ENCODE data around the gene PPCDC.
"Not testable (repeated sequence)": the region's sequence is repeated elsewhere in the genome, so short reads cannot be mapped to it uniquely, and the experiment has no call there.

Gene PPCDC

GRCh38 chr15:75065851-75066509 is 42.6 kb downstream of the PPCDC start:
- H3K36me3 Mint-ChIP-seq, result peaks cover 4% of the 10 kb centered on the region
- H3K4me3 Mint-ChIP-seq, result no peak overlapping the region
- H3K27me3 Mint-ChIP-seq, result peaks cover 3% of the 10 kb centered on the region
- no peak overlapping the region for H3K27ac Mint-ChIP-seq
- H3K9me3 Mint-ChIP-seq, result no peaks in the 10 kb centered on the region
- H3K4me1 Mint-ChIP-seq, result peaks cover 27% of the 10 kb centered on the region

- Mint-ChIP-seq H3K4me3 (no peak overlapping the region), H3K4me1 (peaks cover 27% of the 10 kb centered on the region), H3K27ac (no peak overlapping the region), H3K36me3 (peaks cover 4% of the 10 kb centered on the region), H3K9me3 (no peaks in the 10 kb centered on the region), H3K27me3 (peaks cover 3% of the 10 kb centered on the region)
Measured at GRCh38 chr15:75067123-75067830, 43.9 kb downstream of the PPCDC start.

GRCh38 chr15:75068748-75069147 is 45.4 kb downstream of the PPCDC start:
- Mint-ChIP-seq H3K36me3 (peaks cover 4% of the 10 kb centered on the region), H3K4me3 (no peak overlapping the region), H3K27me3 (peaks cover 3% of the 10 kb centered on the region), H3K27ac (no peak overlapping the region), H3K9me3 (no peaks in the 10 kb centered on the region), H3K4me1 (peaks cover 27% of the 10 kb centered on the region)

GRCh38 chr15:75069301-75069925 is 46.0 kb downstream of the PPCDC start:
- H3K4me1 Mint-ChIP-seq, result peaks cover 27% of the 10 kb centered on the region
- no peak overlapping the region for H3K27ac Mint-ChIP-seq
- peaks cover 4% of the 10 kb centered on the region for H3K36me3 Mint-ChIP-seq
- no peaks in the 10 kb centered on the region for H3K9me3 Mint-ChIP-seq
- H3K4me3 Mint-ChIP-seq, result no peak overlapping the region
- peaks cover 3% of the 10 kb centered on the region for H3K27me3 Mint-ChIP-seq

- H3K36me3 Mint-ChIP-seq, result peaks cover 7% of the 10 kb centered on the region
- H3K4me3 Mint-ChIP-seq, result no peak overlapping the region
- H3K9me3 Mint-ChIP-seq, result peaks cover 5% of the 10 kb centered on the region
- H3K4me1 Mint-ChIP-seq, result peaks cover 20% of the 10 kb centered on the region
- H3K27me3 Mint-ChIP-seq, result peaks cover 3% of the 10 kb centered on the region
- H3K27ac Mint-ChIP-seq, result no peak overlapping the region
Measured at GRCh38 chr15:75070674-75071073, 47.3 kb downstream of the PPCDC start.

- Mint-ChIP-seq H3K9me3 (peaks cover 6% of the 10 kb centered on the region), H3K4me3 (no peak overlapping the region), H3K36me3 (peaks cover 8% of the 10 kb centered on the region), H3K27ac (no peak overlapping the region), H3K4me1 (no peaks in the 10 kb centered on the region), H3K27me3 (peaks cover 3% of the 10 kb centered on the region)
Measured at GRCh38 chr15:75073197-75073596, 49.8 kb downstream of the PPCDC start.

GRCh38 chr15:75076277-75076676 is 52.9 kb downstream of the PPCDC start:
- Mint-ChIP-seq H3K27me3 (peaks cover 6% of the 10 kb centered on the region), H3K4me3 (no peak overlapping the region)

GRCh38 chr15:75077551-75077961 is 54.2 kb downstream of the PPCDC start:
- not testable (repeated sequence) for H3K36me3 Mint-ChIP-seq, H3K4me1 Mint-ChIP-seq, H3K4me3 Mint-ChIP-seq, H3K27me3 Mint-ChIP-seq, H3K27ac Mint-ChIP-seq
- peaks cover 11% of the 10 kb centered on the region for H3K9me3 Mint-ChIP-seq

More at GRCh38 chr15:75076277-75076676, 52.9 kb downstream of the PPCDC start:
- H3K4me1 Mint-ChIP-seq, result no peaks in the 10 kb centered on the region
- peaks cover 4% of the 10 kb centered on the region for H3K36me3 Mint-ChIP-seq
- H3K9me3 Mint-ChIP-seq, result peaks cover 6% of the 10 kb centered on the region
- no peak overlapping the region for H3K27ac Mint-ChIP-seq

GRCh38 chr15:75081150-75081549 is 57.8 kb downstream of the PPCDC start:
- no peaks in the 10 kb centered on the region for H3K4me1 Mint-ChIP-seq
- no peak overlapping the region for H3K4me3 Mint-ChIP-seq
- peaks cover 8% of the 10 kb centered on the region for H3K27me3 Mint-ChIP-seq
- peaks cover 5% of the 10 kb centered on the region for H3K36me3 Mint-ChIP-seq
- H3K27ac Mint-ChIP-seq, result no peak overlapping the region
- peaks cover 10% of the 10 kb centered on the region for H3K9me3 Mint-ChIP-seq

- H3K27ac Mint-ChIP-seq, result no peak overlapping the region
- H3K4me1 Mint-ChIP-seq, result no peaks in the 10 kb centered on the region
- peaks cover 8% of the 10 kb centered on the region for H3K27me3 Mint-ChIP-seq
- H3K4me3 Mint-ChIP-seq, result no peak overlapping the region
- H3K36me3 Mint-ChIP-seq, result peaks cover 8% of the 10 kb centered on the region
- peaks cover 19% of the 10 kb centered on the region for H3K9me3 Mint-ChIP-seq
Measured at GRCh38 chr15:75082689-75083088, 59.3 kb downstream of the PPCDC start.

GRCh38 chr15:75085708-75086107 is 62.3 kb downstream of the PPCDC start:
- not testable (repeated sequence) for H3K36me3 Mint-ChIP-seq, H3K4me3 Mint-ChIP-seq, H3K27ac Mint-ChIP-seq, H3K27me3 Mint-ChIP-seq, H3K4me1 Mint-ChIP-seq
- H3K9me3 Mint-ChIP-seq, result peaks cover 19% of the 10 kb centered on the region

GRCh38 chr15:75089456-75090387 is 66.3 kb downstream of the PPCDC start:
- Mint-ChIP-seq H3K36me3 (peaks cover 8% of the 10 kb centered on the region), H3K4me1 (no peaks in the 10 kb centered on the region), H3K27ac (no peak overlapping the region), H3K27me3 (no peaks in the 10 kb centered on the region), H3K4me3 (no peak overlapping the region), H3K9me3 (peaks cover 13% of the 10 kb centered on the region)

GRCh38 chr15:75090388-75090734 is 67.0 kb downstream of the PPCDC start:
- Mint-ChIP-seq H3K4me3 (no peak overlapping the region), H3K36me3 (peaks cover 4% of the 10 kb centered on the region), H3K4me1 (no peaks in the 10 kb centered on the region), H3K27ac (no peak overlapping the region), H3K27me3 (no peaks in the 10 kb centered on the region), H3K9me3 (peaks cover 10% of the 10 kb centered on the region)

GRCh38 chr15:75091814-75092213 is 68.4 kb downstream of the PPCDC start:
- Mint-ChIP-seq H3K4me1 (no peaks in the 10 kb centered on the region), H3K27ac (no peak overlapping the region), H3K36me3 (no peaks in the 10 kb centered on the region), H3K27me3 (no peaks in the 10 kb centered on the region), H3K9me3 (peaks cover 2% of the 10 kb centered on the region), H3K4me3 (no peak overlapping the region)

GRCh38 chr15:75094961-75095478 is 71.6 kb downstream of the PPCDC start:
- not testable (repeated sequence) for H3K9me3 Mint-ChIP-seq, H3K4me1 Mint-ChIP-seq, H3K36me3 Mint-ChIP-seq, H3K27me3 Mint-ChIP-seq, H3K27ac Mint-ChIP-seq, H3K4me3 Mint-ChIP-seq

Measured in activated naive CD4-positive, alpha-beta T cell treated with anti-CD3 and anti-CD28 coated beads, Interleukin-2, amount 50 U/mL, for 24 hours (primary cell).